ENCODE measurements around the gene SBNO2.
A peak's percentile ranks its signal among the peaks of the same experiment; 100 is the strongest.

The SBNO2 gene

DNA sequence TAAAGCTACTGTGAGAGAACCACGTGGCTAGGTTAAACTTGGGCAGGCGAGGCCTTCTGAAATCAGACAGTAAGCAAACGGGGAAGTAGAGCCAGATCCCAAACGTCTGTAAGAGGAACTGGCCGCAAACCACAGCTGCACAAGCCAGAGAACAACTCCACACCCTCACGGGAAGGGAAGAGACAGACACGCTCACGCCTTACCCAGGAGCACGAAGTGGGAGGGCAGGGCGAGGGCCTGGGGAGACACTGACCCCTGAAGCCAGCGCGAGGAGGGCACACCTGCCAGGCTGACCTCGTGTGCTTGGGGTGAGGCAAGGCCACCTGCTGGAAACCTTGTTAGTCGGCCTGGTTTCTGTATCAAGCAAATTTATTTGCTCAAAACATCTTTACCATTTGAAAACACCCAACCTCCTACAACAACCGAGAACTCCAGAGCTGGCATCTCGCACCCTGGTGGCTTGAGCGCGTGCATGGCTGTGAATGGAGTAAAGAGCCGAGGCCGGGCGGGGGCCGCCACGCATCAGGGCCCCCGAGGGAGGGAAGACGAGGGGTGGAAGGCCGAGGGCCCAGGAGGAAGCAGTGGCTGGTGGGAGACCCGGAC, 86.2 kb downstream of the SBNO2 start:
- peak; percentile 50 for DNase-seq

- no peak for DNase-seq
These were observed 87.5 kb downstream of the SBNO2 start for GRCh38 chr19:1086613-1087012.

DNA sequence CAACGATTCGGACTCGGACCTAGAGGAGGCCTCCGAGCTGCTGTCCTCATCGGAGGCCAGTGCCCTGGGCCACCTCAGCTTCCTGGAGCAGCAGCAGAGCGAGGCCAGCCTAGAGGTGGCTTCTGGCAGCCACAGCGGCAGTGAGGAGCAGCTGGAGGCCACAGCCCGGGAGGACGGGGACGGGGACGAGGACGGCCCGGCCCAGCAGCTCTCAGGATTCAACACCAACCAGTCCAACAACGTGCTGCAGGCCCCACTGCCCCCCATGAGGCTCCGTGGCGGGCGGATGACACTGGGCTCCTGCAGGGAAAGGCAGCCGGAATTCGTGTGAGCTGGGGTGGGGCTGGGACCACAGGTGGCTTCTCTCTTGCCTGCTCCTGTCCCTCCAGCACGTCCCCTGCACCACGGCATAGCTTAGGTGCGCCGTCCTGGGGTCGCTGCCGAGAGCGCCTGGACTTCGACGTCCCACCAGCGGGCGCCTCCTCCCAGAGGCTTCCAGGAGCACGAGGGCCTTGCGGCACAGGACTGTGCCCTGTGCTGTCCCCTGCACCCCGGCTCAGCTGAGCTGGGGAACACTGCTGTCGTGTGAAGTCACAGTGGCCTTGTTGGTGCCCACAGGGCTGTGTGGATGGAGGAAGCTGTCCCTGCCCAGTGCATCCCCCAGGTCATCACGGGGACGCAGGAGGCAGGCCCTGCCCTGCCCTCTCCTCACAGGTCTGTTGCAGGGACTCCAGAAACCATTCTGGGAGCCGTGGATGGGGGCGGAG, 88.2 kb downstream of the SBNO2 start:
- DNase-seq: no peak

DNA sequence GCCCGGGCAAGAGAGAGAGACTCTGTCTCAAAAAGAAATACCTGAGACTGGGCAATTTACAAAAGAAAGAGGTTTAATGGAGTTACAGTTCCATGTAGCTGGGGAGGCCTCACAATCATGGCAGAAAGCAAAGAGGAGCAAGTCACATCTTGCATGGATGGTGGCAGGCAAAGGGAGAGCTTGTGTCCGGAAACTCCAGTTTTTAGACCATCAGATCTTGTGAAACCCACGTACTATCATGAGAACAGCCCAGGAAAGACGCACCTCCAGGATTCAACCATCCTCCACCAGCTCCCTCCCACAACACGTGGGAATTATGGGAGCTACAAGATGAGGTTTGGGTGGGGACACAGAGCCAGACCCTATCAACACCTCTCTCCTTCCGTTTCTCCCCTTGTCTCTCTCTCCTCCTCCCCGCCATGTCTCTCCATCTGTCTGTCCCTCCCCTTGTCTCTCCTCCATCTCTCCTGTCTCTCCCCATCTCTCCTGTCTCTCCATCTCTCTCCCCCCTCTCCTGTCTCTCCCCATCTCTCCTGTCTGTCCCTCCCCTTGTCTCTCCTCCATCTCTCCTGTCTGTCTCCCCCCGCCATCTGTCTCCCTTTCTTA, 88.9 kb downstream of the SBNO2 start:
- DNase-seq: no peak

- DNase-seq: no peak
These were observed 89.8 kb downstream of the SBNO2 start for GRCh38 chr19:1084024-1084868.

DNA sequence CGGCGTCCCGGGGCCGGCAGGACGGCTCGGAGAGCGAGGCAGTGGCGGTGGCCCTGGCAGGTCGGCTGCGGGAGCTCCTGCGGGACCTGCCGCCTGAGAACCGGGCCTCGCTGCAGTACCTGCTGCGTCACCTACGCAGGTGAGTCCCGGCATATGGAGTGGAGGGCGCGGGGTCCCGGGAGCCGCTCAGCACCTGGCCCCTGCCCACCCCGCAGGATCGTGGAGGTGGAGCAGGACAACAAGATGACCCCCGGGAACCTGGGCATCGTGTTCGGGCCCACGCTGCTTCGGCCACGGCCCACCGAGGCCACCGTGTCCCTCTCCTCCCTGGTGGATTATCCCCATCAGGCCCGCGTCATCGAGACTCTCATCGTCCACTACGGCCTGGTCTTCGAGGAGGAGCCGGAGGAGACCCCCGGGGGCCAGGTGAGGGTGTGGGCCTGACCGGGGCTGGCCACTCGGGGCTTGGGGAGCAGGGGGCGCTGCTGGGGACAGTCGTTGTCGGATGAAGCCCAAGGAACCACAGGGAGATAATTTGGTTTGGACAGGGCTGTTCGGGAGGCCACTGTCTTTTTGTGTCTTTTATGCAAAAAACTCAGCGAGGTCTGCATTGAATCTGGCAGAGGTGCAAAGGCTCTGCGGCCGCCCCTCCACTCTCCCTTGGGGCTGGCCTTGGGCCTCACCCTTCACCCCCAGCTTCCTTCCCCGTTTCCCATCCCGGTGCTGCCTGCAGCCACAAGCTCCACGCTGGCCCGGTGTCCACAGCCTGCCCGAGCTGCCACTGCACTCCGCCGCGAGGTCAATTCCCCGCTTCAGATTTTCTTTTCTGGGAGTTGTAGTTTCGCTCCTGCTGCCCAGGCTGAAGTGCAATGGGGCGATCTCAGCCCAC, 90.9 kb downstream of the SBNO2 start:
- no peak for DNase-seq

- DNase-seq: peak; percentile 30
These were observed 91.7 kb downstream of the SBNO2 start for GRCh38 chr19:1082165-1082927.

DNA sequence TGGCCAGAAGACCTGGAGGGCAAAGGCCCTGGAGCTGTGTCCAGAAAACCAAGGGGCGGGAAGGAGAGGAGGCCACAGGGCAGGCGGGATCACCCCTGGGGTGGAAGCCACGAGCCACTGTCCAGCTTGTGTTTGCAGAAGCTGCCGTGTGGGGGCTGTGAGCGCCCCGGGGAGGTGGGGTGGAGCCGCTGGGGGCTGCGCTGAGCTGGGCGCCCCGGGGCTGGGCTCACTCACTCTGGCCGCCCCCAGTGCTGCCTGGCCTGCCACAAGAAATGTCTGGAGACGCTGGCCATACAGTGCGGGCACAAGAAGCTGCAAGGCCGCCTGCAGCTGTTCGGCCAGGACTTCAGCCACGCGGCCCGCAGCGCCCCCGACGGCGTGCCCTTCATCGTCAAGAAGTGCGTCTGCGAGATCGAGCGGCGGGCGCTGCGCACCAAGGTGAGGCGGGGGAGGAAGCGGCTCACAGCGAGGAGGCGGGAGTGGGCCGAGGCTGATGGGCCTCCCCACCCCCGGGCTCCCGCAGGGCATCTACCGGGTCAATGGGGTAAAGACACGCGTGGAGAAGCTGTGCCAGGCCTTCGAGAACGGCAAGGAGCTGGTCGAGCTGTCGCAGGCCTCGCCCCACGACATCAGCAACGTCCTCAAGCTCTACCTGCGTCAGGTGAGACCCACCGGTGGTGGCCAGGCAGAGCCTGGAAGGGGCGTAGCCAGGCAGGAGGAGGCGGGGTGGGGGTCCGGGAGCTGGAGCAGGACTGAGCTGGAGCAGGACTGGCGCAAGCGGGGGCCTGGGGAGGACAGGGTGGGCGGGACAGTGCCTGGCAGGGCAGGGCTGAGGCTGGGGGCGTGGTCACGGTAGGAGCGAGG, 92.5 kb downstream of the SBNO2 start:
- DNase-seq: no peak

DNA sequence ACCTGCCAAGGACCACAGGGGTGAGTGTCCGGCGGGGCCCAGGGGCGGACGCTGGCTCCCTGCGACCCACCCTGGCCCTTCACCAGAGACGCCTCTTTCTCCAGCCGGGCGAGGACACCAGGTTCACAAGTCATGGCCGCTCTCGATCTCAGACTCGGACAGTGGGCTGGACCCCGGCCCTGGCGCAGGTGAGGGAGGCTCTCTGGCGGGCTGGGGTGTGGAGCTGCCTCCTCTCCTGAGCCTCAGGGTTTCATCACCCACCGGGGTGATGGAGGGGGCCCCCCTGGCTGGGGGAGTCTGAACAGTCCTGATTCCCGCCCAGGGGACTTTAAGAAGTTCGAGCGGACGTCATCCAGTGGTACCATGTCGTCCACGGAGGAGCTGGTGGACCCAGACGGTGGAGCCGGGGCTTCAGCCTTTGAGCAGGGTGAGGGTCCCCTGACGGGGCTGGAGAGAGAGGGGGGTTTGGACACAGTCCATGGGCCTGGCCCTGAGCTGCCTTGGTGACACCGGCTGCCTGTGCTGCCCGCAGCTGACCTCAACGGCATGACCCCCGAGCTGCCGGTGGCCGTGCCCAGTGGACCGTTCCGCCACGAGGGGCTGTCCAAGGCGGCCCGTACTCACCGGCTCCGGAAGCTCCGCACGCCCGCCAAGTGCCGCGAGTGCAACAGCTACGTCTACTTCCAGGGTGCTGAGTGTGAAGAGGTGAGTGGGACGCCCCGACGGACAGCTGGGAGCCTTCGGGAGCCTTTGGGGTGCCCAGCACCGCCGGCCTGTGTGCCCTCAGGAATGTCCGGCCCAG, 93.5 kb downstream of the SBNO2 start:
- no peak for DNase-seq

DNA sequence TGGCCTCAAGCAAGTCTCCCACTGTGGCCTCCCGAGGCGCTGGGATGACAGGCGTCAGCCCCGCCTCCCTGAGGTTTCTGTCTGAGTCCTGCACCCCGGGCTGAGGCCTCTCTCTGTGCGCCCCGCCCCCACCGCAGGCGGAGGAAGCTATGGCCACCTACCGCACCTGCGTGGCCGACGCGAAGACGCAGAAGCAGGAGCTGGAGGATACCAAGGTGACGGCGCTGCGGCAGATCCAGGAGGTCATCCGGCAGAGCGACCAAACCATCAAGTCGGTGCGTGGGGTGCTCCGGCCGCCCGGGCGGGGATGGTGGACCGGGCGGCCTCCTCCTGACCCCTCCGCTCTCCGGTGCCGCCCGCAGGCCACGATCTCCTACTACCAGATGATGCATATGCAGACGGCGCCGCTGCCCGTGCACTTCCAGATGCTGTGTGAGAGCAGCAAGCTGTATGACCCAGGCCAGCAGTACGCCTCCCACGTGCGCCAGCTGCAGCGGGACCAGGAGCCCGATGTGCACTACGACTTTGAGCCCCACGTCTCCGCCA, 94.4 kb downstream of the SBNO2 start:
- no peak for DNase-seq

GRCh38 chr19:1076951-1077350, 97.1 kb downstream of the SBNO2 start:
- peak; percentile 97 for DNase-seq

- DNase-seq: no peak
These were observed 98.1 kb downstream of the SBNO2 start for GRCh38 chr19:1076046-1076386.

DNA sequence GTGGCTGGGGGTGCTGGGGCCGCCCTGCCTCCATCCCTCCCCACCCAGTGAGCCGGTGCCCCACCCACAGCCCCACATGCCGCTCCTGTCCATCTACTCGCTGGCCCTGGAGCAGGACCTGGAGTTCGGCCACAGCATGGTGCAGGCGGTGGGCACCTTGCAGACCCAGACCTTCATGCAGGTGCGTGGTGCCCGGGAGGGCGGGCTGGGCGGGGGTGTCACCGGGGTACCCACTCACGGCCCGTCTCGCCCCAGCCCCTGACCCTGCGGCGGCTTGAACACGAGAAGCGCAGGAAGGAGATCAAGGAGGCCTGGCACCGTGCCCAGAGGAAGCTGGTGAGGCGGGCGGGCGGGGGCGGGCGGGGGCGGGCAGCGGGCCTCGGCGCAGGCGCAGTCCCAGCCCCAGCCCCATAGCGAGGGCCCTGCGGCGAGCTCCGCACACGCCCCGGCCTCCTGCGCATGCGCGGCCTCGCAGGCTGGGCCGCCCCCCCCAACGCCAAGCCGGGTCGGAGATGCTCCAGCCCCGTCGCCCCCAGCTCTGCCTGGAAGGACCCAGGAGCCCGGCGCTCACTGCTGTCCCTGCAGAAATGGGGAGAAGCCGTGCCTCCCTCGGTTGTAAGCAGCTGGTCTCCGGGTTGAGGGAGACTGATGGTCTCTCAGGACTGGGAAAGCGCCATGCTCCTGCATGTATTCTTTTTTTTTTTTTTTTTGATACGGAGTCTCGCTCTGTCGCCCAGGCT, 99.4 kb downstream of the SBNO2 start:
- DNase-seq: peak; percentile 96

DNA sequence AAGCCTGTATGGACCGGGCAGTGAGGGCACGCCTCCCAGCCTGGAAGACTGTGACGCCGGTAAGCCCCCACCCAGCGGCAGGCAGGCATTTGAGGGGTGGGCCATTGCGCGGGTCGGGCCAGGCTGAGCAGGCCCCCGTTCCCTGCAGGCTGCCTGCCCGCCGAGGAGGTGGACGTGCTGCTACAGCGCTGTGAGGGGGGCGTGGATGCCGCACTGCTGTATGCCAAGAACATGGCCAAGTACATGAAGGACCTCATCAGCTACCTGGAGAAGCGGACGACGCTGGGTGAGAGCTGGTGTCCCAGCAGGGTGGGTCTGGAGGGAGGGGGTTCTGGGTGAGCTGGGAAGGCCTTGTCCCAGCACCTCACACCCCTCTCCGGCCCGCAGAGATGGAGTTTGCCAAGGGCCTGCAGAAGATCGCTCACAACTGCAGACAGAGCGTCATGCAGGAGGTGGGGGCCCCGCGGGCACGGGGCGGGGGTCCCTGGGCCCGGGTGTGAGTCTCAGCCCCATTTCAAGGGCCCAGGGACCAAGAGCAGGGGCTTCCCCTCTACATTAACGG, 100.0 kb downstream of the SBNO2 start:
- DNase-seq: no peak

DNA sequence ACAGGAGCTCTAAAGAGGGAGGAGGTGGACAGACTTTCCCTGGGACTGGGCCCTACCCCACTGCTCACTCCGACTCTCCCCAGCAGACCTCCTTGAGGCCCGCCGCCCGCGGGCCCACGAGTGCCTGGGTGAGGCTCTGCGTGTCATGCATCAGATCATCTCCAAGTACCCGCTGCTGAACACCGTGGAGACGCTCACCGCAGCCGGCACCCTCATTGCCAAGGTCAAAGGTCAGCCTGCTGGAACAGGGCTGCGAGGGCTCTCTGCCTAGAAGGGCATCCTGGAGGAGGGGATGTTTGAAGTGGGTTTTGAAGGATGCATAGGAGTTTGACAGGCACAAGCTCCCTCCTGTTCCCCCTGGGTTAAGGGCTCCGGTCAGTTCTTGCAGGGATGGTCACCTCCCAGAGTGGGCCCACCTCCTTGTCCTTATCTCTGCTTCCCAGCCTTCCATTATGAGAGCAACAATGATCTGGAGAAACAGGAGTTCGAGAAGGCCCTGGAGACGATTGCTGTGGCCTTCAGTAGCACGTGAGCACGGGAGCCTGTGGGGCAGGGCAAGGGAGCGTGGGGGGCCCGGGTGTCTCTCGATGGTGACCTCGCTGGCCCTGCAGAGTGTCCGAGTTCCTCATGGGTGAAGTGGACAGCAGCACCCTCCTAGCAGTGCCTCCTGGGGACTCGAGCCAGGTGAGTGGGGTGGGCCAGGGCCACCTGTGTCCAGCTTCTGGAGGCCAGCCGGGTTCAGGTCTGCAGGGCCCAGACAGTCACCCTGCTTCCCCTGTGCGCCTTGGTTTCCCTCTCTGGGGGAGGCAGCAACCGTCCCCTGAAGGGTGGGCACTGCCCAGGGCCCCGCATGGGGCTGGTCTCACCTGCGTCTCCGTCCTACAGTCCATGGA, 100.8 kb downstream of the SBNO2 start:
- no peak for DNase-seq

- no peak for DNase-seq
These were observed 101.6 kb downstream of the SBNO2 start for GRCh38 chr19:1072371-1073015.

All from RPMI8226 (cell line).